SK-N-SH (cell line): ENCODE data around the gene PRR36. TPM values are rescaled to one million over a fixed set of nuclear protein-coding genes. Genes with fewer than 3 reads are reported as not detected.
A peak's percentile ranks its signal among the peaks of the same experiment; 100 is the strongest.

ENCODE experiments used
- CTCF ChIA-PET: fragments of 300-600, 350-600 bp; formaldehyde crosslinking; extraction: SDS; loops from one replicate; lab custom pipeline; 2021; lab: Yijun Ruan, JAX
- POLR2A ChIA-PET: fragments of 350-600 bp; sonication (Branson Sonifier 250); formaldehyde crosslinking; extraction: SDS; loops from one replicate; lab custom pipeline; 2020; ENCODE audit warnings: antibody characterized with exemption, inconsistent platforms; lab: Yijun Ruan, JAX
- DNase-seq: peaks from one replicate; pipeline ENCODE4 v3.0.0; 2012
- H2AFZ ChIP-seq: fragments of 200-600 bp; sonication (generic); 2 replicates; pipeline ENCODE4 v1.8.1; 2016; ENCODE audit warnings: antibody characterized with exemption, mild to moderate bottlenecking, low read depth
- H3F3A ChIP-seq: fragments of 200-600 bp; sonication (generic); replicated peaks from 2 replicates; pipeline ENCODE3; 2016; ENCODE audit warnings: antibody characterized with exemption, mild to moderate bottlenecking; ENCODE audit not compliant: insufficient read depth
- H3K27ac ChIP-seq, 2 experiments: fragments of 200-500 bp in 1 of 2; fragments of 200-600 bp in 1 of 2; sonication (Bioruptor generic) in 1 of 2; sonication (generic), shearing (Covaris generic) in 1 of 2; 2 replicates each; pipeline versions ENCODE4 v1.5.1 to v1.6.1; 2014 to 2016; ENCODE audit warnings: low read depth in 2 of 2, inconsistent platforms in 1 of 2, low read length in 1 of 2, mild to moderate bottlenecking in 1 of 2, mixed read lengths in 1 of 2
- H3K27me3 ChIP-seq: fragments of 200-600 bp; sonication (generic), shearing (Covaris generic); 2 replicates; pipeline ENCODE4 v1.6.1; 2016; ENCODE audit warnings: mixed run types; ENCODE audit not compliant: insufficient read depth
- H3K36me3 ChIP-seq, 2 experiments: fragments of 200-500 bp in 1 of 2; fragments of 200-600 bp in 1 of 2; sonication (Bioruptor generic) in 1 of 2; sonication (generic) in 1 of 2; replicated peaks in 1 of 2; 2 replicates each; pipeline versions ENCODE3 to v1.5.1; 2014 to 2016; ENCODE audit warnings: low read length in 1 of 2, mild to moderate bottlenecking in 1 of 2; ENCODE audit not compliant: insufficient read depth in 2 of 2, control insufficient read depth in 1 of 2
- H3K4me1 ChIP-seq, 2 experiments: fragments of 200-500 bp in 1 of 2; fragments of 200-600 bp in 1 of 2; sonication (Bioruptor generic) in 1 of 2; sonication (generic), shearing (Covaris generic) in 1 of 2; 2 replicates each; pipeline versions ENCODE4 v1.5.1 to v1.6.1; 2014 to 2016; ENCODE audit warnings: low read depth in 1 of 2, low read length in 1 of 2, mixed run types in 1 of 2; ENCODE audit not compliant: insufficient read depth in 2 of 2, control insufficient read depth in 1 of 2
- H3K4me2 ChIP-seq: fragments of 200-600 bp; sonication (generic), shearing (Covaris generic); 2 replicates; pipeline ENCODE4 v1.6.1; 2017; ENCODE audit warnings: mixed run types
- H3K4me3 ChIP-seq, 2 experiments: fragments of 200-500 bp in 1 of 2; fragments of 200-600 bp in 1 of 2; sonication (Bioruptor generic) in 1 of 2; sonication (generic), shearing (Covaris generic) in 1 of 2; 2 replicates each; pipeline versions ENCODE4 v1.5.1 to v1.8.1; 2014 to 2016; ENCODE audit warnings: low read depth in 2 of 2, inconsistent platforms in 1 of 2, low read length in 1 of 2, mild to moderate bottlenecking in 1 of 2, mixed read lengths in 1 of 2, moderate library complexity in 1 of 2
- H3K79me2 ChIP-seq: fragments of 200-600 bp; sonication (generic); 2 replicates; pipeline ENCODE4 v1.8.1; 2017; ENCODE audit warnings: mild to moderate bottlenecking; ENCODE audit not compliant: insufficient read depth
- H3K9ac ChIP-seq: fragments of 200-600 bp; sonication (generic); 2 replicates; pipeline ENCODE4 v1.6.1; 2017; ENCODE audit warnings: mixed run types
- H3K9me2 ChIP-seq: fragments of 200-600 bp; sonication (generic); 2 replicates; pipeline ENCODE4 v1.6.1; 2017; ENCODE audit warnings: mixed run types
- H3K9me3 ChIP-seq: fragments of 200-600 bp; sonication (generic); 2 replicates; pipeline ENCODE4 v1.6.1; 2017; ENCODE audit warnings: mixed run types, mild to moderate bottlenecking, moderate library complexity
- H4K20me1 ChIP-seq: fragments of 200-600 bp; sonication (generic); 2 replicates; pipeline ENCODE4 v1.6.1; 2017; ENCODE audit warnings: mild to moderate bottlenecking, mixed run types; ENCODE audit not compliant: insufficient read depth
- CHD2 ChIP-seq: fragments of 150-350 bp; IDR thresholded peaks from 2 replicates; pipeline ENCODE4 v1.6.1; 2018; ENCODE audit warnings: low read length; ENCODE audit not compliant: partially characterized antibody
- ELF1 ChIP-seq: IDR thresholded peaks from 2 replicates; pipeline ENCODE4 v1.4.0; 2012
- FOSL2 ChIP-seq: IDR thresholded peaks from 2 replicates; pipeline ENCODE4 v1.4.0; 2012; ENCODE audit warnings: low read depth, mild to moderate bottlenecking, moderate library complexity, borderline replicate concordance
- FOXJ3 ChIP-seq: sonication (generic); formaldehyde crosslinking; IDR thresholded peaks from 2 replicates; pipeline ENCODE4 v1.5.1; 2020; ENCODE audit warnings: mild to moderate bottlenecking, missing genetic modification reagents
- MEF2A ChIP-seq: IDR thresholded peaks from 2 replicates; pipeline ENCODE4 v1.4.0; 2012; ENCODE audit warnings: low read depth, borderline replicate concordance
- MXI1 ChIP-seq: IDR thresholded peaks from 2 replicates; pipeline ENCODE4 v1.6.1; 2012; ENCODE audit warnings: mild to moderate bottlenecking, low read depth, low read length, improper control_type of control experiment
- RCOR1 ChIP-seq: fragments of 150-350 bp; IDR thresholded peaks from 2 replicates; pipeline ENCODE4 v1.6.1; 2017; ENCODE audit warnings: antibody characterized with exemption, low read length
- WGBS: methylation state at CpG from one replicate; pipeline ENCODE4 v1.1.6; 2017; ENCODE audit warnings: low lambda C conversion rate; 5-methylcytosine and 5-hydroxymethylcytosine counted together
- polyA plus RNA-seq, 3 experiments: library from polyadenylated mRNA; depleted of rRNA; stranded (reverse); fragments of >200 nt; gene quantifications; 2 replicates each; pipeline ENCODE4 v1.2.3, GENCODE V29; 2012

The PRR36 gene
- polyA plus RNA-seq, 1 of the 3 experiments (the other 2 are of a cell fraction), result 0.18 TPM

DNA sequence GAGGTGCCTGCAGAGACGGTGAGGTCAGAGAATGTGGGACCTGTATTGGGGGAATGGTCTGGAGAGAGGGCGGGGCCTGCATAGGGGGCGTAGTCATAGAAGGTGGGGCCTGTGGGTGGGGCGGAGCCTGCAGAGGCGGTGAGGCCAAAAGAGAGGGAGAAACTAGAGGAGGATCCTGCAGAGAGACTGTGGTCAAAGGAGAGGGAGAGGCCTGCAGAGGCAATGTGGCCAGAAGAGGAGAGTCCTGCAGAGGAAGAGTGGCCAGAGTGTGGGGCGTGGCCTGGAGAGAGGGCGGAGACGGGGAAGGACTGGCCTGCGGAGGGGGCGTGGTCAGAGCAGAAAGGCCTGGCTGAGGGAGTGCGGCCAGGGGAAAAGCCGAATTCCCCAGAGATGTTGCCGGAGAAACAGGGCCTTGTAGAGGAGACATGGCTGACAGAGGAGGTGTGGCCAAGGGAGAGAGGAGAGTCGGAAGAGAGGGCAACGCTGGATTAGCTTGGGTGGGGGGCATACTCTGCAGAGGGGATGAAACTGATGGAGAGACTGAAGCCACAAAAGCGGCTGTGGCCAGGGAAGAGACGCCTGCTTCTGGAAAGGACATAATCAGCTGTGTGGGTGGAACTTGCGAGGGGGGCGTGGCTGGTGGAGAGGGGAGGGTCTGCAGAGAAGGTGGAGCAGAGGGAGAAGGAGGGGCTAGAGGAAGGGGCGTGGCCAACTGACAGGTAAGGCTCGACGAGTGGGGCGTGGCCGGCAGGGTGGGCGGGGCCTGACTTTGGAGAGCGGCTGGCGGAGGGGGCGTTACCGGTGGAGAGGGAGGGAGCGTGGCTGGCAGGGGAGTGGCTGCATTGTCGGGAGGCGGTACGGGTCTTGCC, 2.5 kb downstream of the PRR36 start:
- WGBS, result 11% methylated on average over 30 of the region's 33 CpGs
- Histone ChIP-seq H3K27me3 (no peaks in the 10 kb centered on the region), H3K27ac (peak overlapping the region; percentile 53 to 74), H3F3A (peaks cover 14% of the 10 kb centered on the region), H3K9ac (no peak overlapping the region), H3K4me3 (peak overlapping the region in 1 of 2 experiments; percentile 24; a peak in 3 of 4 replicates), H4K20me1 (no peaks in the 10 kb centered on the region), H3K9me3 (no peaks in the 10 kb centered on the region), H3K36me3 (no peaks in the 10 kb centered on the region), H3K4me1 (peaks cover 0 to 30% of the 10 kb centered on the region in 2 experiments; a peak in 2 of 4 replicates), H3K79me2 (no peaks in the 10 kb centered on the region), H2AFZ (peak overlapping the region; percentile 92), H3K4me2 (peak overlapping the region; percentile 55), H3K9me2 (no peaks in the 10 kb centered on the region)
- POLR2A ChIA-PET, result no interaction called here
- DNase-seq, result peak; percentile 83
- CTCF ChIA-PET, result interaction anchor here (0.7 to 1.6 kb wide), 4 partner anchors 10 to 56 kb away, joined by 3 to 5 read pairs (median 4); partner anchors contain the start of gene MAP2K7
- TF ChIP-seq CHD2, result no peak
- peak; percentile 47; the same call in 1 of the 2 replicates for TF ChIP-seq MXI1

DNA sequence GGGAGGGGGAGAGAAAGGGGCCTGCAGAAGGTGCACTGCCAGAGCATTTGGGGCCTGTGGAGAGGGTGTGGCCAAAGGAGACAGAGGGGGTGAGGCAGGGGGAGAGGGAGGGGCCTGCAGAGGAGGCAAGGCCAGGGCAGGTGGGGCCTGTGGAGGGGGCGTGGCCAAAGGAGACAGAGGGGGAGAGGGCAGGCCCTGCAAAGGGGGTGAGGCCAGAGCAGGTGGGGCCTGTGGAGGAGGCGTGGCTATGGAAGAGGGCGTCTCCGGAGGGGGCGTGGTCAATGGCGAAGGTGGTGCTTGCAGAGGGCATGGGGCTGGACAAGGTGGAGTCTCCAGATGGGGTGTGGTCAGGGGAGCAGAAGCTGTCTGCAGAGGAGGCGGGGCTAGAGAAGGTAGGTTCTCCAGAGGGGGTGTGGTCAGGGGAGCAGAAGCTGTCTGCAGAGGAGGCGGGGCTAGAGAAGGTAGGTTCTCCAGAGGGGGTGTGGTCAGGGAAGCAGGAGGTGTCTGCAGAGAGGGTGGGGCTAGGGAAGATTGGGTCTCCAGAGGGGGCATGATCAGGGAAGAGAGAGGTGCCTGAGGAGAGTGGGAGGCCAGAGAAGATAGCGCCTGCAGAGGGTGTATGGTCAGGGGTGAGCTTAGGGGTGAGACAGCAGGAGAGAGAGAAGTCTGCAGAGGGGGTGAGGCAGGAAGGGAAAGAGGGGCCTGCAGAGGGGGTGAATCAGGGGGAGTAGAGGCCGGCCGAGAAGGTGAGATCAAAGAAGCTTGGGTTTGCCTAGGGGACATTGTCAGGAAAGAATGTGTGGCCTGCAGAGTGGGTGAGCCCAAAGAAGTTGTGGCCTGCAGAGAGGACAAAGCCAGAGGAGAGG, 3.4 kb downstream of the PRR36 start:
- TF ChIP-seq FOSL2 (no peak), RCOR1 (no peak), CHD2 (no peak), FOXJ3 (no peak), ELF1 (no peak), MEF2A (no peak)
- H3K4me1 ChIP-seq, result peaks cover 0 to 30% of the 10 kb centered on the region in 2 experiments; a peak in 2 of 4 replicates
- CTCF ChIA-PET, result no interaction called here
- peak; percentile 78 for DNase-seq
- no peaks in the 10 kb centered on the region for H3K79me2 ChIP-seq
- POLR2A ChIA-PET, result interaction anchor here (0.6 kb wide), 2 partner anchors 12 to 434 kb away, joined by 3 to 4 read pairs; no protein-coding TSS in a partner anchor
- peak overlapping the region in 1 of 2 experiments; percentile 74; a peak in 1 of 4 replicates for H3K27ac ChIP-seq
- no peaks in the 10 kb centered on the region for H4K20me1 ChIP-seq
- no peaks in the 10 kb centered on the region for H3K9me3 ChIP-seq
- H3K9ac ChIP-seq, result no peak overlapping the region
- 0 out of 2 replicates have a peak overlapping the region, but pooled peaks have one; percentile 92 for H2AFZ ChIP-seq
- H3F3A ChIP-seq, result peaks cover 14% of the 10 kb centered on the region
- no peaks in the 10 kb centered on the region for H3K9me2 ChIP-seq
- H3K36me3 ChIP-seq, result no peaks in the 10 kb centered on the region
- no peaks in the 10 kb centered on the region for H3K27me3 ChIP-seq
- H3K4me2 ChIP-seq, result no peak overlapping the region
- WGBS, result 69% methylated on average over 11 of the region's 11 CpGs
- no peak overlapping the region for H3K4me3 ChIP-seq
